Heart left ventricle (tissue), 13 donors: ENCODE results near the gene PPP1R12B.
"Not testable (repeated sequence)": the region's sequence is repeated elsewhere in the genome, so short reads cannot be mapped to it uniquely, and the experiment has no call there.

Experiments
- CTCF ChIP-seq, 12 donors: fragments of 200-600 bp; sonication (generic) in 4 of 12; IDR thresholded peaks; one replicate each; pipeline versions ENCODE4 v1.5.0 to v1.8.0; 2018 to 2022; ENCODE audit warnings: antibody characterized with exemption in 12 of 12, mild to moderate bottlenecking in 5 of 12
- POLR2A ChIP-seq, 2 donors: fragments of 450-650 bp; IDR thresholded peaks; one replicate each; pipeline ENCODE4 v1.6.1; 2017; ENCODE audit warnings: antibody characterized with exemption in 2 of 2, mild to moderate bottlenecking in 2 of 2, moderate library complexity in 2 of 2
- donor health status: ischemic (EF 13 %, LVEDD 7.1; RV severe dilation, severe dysfunction).
- donor health status: DM: no; HTN: yes; CAD: no.
- donor health status: DM: no; HTN: no; CAD: no.
- donor health status: ischemic (EF 25% LVEDD 6.9; RV normal size, moderate dysfunction).
- donor health status: ischemic (EF 25% LVEDD 5.7; RV mildly dilated, moderate dysfunction).
- donor health status: ischemic (EF 35%, LVEDD 5.7; RV mildly dilated, moderate dysfunction).
- donor health status: nonischemic (EF 11% LVEDD 7.7; RV severe dilation, severe dysfunction).
- donor health status: DM: yes; HTN: yes; CAD: no.
- donor health status: PGD.
- donor health status: ischemic (EF 29% LVEDD 5.4; RV normal size, mild dysfunction).
- donor health status: nonischemic (EF 23%, LVEDD 6.1; RV moderate dilation, normal function).

- TF ChIP-seq POLR2A, CTCF (IDR thresholded peaks at IDR 0.05): not testable (repeated sequence)
These were observed 197.9 kb downstream of the PPP1R12B start for GRCh38 chr1:202546377-202546776.
